Transverse colon (tissue), 4 donors: ENCODE data around the gene PLEKHA7.

Source experiments
- EP300 ChIP-seq: sonication (generic); formaldehyde crosslinking; IDR thresholded peaks from one replicate; pipeline ENCODE4 v1.6.1; 2017; ENCODE audit warnings: antibody characterized with exemption, low read depth
- POLR2AphosphoS5 ChIP-seq, 3 donors: sonication (generic); formaldehyde crosslinking; IDR thresholded peaks; one replicate each; pipeline ENCODE4 v1.6.1; 2016; ENCODE audit warnings: antibody characterized with exemption in 3 of 3
- TF ChIP-seq, protein P1 (sequence below), 5 experiments: fragments of 200-600 bp in 3 of 5; fragments of 450-650 bp in 2 of 5; sonication (generic) in 3 of 5; IDR thresholded peaks; 1 replicate in 2 of 5; 2 replicates in 3 of 5; pipeline ENCODE4 v1.5.1; 2016 to 2017; ENCODE audit warnings: antibody characterized with exemption in 5 of 5, inconsistent platforms in 3 of 5, mild to moderate bottlenecking in 2 of 5, moderate library complexity in 1 of 5

GRCh38 chr11:16846305-16846704, 167.9 kb downstream of the PLEKHA7 start:
- TF ChIP-seq POLR2AphosphoS5 (IDR thresholded peaks at IDR 0.05) (no peak), EP300 (no peak)
- TF ChIP-seq, protein P1, sequence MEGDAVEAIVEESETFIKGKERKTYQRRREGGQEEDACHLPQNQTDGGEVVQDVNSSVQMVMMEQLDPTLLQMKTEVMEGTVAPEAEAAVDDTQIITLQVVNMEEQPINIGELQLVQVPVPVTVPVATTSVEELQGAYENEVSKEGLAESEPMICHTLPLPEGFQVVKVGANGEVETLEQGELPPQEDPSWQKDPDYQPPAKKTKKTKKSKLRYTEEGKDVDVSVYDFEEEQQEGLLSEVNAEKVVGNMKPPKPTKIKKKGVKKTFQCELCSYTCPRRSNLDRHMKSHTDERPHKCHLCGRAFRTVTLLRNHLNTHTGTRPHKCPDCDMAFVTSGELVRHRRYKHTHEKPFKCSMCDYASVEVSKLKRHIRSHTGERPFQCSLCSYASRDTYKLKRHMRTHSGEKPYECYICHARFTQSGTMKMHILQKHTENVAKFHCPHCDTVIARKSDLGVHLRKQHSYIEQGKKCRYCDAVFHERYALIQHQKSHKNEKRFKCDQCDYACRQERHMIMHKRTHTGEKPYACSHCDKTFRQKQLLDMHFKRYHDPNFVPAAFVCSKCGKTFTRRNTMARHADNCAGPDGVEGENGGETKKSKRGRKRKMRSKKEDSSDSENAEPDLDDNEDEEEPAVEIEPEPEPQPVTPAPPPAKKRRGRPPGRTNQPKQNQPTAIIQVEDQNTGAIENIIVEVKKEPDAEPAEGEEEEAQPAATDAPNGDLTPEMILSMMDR (IDR thresholded peaks at IDR 0.05) = no peak
